Measurements from ENCODE around the gene SDF2L1.
"Not testable (repeated sequence)": the region's sequence is repeated elsewhere in the genome, so short reads cannot be mapped to it uniquely, and the experiment has no call there.

Gene SDF2L1

DNA sequence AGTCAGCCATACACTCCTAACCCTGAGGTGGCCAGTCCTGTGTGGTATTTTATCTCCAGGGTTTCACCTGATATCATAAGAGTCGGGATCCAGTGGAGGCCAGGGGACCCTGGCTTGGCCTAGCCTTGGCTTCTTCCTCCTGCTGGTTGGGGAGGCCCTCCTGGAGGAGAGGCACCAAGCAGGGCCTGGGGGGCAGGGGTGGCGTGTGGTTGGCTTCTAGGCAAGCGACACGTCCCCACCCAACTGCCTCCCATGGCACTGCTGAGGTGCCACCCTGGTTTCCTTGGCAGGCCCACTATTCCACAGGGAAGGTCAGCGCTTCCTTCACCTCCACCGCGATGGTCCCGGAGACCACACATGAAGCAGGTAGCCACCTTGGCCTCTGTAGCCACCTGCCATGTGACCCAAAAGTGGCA lies 44.1 kb downstream of the SDF2L1 start:
- in situ Hi-C loops (cut with MboI; ENCODE audit: low sequenced_read_pairs): no loop called here

DNA sequence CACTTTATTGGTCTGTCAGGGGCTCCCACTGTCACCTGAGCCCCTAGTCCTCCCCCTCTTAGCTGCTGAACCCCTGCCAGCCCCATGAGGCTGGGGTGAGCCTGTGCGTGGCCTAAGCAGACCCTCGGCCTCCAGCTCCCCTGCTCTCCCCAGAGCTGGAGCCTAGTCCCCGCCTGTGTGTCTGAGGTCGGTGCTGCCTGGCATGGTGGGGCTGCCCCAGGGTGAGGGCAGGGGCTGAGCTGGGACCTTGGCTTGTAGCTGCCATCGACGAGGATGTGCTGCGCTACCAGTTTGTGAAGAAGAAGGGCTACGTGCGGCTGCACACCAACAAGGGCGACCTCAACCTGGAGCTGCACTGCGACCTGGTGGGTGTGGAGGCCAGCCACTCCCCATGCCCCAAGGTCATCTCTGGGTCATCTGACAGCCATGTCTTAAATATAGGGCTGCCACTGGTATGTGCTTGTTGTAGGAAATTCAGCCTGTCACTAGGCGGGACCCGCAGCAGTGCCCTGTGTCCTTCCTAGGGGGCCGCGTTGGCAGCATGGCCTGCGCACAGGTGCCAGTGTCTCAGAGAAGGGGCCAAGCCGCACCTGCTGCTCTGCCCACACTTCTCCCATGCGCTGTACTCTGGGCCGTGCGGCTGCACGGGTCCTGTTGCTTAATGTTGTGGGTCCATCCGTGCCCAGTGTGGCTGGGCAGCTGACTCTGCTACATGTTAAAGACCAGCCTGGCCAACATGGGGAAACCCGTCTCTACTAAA lies 44.7 kb downstream of the SDF2L1 start:
- in situ Hi-C loops (cut with MboI; ENCODE audit: low sequenced_read_pairs): no loop called here

DNA sequence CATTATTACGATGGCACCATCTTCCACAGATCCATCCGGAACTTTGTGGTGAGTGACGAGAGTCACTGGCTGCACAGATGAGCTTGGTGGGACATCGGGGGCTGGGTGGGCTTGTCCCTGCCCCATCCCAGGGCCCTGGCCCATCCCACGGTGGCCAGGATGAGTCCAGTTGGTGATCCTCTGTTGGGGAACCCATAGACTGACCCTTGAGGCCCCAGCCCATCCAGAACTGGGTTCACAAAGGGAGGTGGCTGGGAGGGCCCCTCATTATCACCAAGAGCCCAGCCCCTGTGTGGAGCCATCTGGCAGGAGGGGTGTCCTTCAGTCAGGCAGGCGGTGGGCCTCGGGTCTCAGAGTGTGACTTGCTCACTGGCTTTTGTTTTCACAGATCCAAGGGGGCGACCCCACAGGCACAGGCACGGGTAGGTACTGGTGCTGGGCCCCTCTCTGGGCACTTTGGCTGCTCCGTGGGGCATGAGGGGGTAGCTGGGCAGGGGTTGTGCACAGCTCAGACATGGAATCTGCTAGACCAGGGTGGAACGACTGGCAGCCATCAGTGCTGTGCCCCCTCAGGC lies 45.7 kb downstream of the SDF2L1 start:
- in situ Hi-C loops (cut with MboI; ENCODE audit: low sequenced_read_pairs): no loop called here

DNA sequence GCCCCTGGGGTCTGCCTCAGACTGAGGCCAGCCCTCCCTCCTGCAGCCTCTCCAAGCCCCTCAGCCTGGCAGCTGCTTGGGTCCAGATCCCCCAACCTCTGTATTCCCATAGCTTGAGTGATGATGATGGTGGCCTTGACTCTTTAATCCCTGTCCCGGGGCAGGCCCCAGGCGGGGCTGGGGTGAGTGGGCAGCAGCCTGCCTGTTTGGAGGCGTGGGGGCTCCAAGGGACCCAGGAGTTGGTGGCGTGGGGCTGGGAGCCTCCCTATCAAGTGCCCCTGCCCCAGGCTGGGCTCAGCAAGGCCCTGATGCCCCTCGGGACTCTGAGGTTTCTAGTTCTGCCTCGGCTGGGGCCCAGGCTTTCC lies 46.2 kb downstream of the SDF2L1 start:
- in situ Hi-C loops (cut with MboI; ENCODE audit: low sequenced_read_pairs): no loop called here

DNA sequence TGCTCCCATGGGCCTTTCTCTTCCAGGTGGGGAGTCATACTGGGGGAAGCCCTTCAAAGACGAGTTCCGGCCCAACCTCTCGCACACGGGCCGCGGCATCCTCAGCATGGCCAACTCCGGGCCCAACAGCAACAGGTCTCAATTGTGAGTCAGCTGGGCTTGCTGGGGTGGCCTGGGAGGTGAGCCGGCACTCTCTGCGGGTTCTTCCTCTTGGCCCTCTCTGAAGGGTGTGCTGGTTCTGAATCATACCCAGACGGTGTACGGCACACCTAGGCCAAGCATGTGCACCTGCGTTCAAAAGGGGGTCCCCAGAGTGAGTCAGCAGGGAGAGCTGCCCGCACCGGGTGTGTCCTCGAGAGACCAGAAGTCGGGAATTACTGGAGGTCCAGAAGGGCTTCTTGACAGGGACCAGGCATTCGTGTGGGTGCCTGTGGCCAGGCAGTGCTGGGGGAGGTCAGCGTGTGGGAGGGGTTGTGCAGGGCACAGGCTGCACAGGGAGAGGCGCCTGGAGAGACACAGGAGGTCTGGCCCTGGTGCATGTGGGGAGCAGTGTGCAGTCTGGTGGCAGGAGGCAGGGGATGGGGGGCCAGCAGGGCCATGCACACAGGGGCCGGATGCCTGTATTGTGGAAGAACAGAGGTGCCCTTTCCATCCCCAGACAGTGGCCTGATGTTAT lies 46.7 kb downstream of the SDF2L1 start:
- in situ Hi-C loops (cut with MboI; ENCODE audit: low sequenced_read_pairs): no loop called here

DNA sequence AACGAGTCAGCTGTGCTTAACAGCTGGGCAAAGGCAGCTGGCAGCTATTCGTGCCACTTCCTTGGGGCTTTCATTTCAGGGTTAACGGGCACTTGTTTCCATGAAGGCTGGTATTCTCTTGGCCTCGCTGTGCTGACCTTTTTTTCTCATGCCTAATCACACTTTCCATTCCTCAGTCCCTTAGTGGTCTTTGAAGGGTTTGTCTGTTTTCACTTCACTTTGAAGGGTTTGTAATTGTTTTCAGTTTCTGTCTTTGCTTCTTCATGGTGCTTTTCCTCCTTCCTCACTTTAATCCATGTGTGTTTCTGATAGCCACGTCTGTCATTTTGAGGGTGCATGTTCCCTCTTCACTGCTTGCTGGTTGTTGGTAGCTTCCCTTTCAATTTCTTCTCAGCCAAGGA lies 48.3 kb downstream of the SDF2L1 start:
- in situ Hi-C loops (cut with MboI; ENCODE audit: low sequenced_read_pairs): no loop called here

DNA sequence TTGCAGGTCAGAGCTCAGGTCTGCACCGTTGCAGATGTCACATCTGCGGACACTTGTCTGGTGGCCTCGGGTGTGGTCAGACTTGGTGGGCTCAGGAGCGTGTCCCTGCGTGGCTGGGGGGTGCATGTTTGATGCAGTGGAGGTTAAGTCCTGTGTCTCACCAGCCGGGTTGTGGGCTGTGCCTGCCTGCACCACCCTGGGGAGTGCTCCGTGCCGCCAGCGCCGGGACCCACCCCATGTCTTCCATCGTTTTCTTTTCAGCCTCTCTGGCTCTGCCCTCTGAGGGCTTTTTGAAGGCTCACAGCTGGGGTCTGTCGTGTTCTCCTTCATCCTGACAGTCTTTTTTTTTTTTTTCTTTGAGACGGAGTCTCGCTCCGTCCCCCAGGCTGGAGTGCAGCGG lies 49.7 kb downstream of the SDF2L1 start:
- in situ Hi-C loops (cut with MboI; ENCODE audit: low sequenced_read_pairs): no loop called here

DNA sequence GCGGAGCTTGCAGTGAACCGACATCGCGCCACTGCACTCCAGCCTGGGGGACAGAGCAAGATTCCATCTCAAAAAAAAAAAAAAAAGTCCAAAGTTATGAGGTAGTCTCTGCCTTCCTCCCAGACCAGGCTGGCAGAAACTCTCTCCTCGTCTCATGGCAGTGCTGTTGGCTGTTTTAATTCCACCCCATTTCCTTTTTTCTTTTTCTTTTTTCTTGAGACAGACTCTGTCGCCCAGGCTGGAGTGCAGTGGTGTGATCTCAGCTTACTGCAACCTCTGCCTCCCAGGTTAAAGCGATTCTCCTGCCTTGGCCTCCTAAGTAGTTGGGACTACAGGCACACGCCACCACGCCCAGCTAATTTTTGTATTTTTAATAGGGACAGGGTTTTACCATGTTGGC lies 50.8 kb downstream of the SDF2L1 start:
- in situ Hi-C loops (cut with MboI; ENCODE audit: low sequenced_read_pairs): not testable (repeated sequence)

DNA sequence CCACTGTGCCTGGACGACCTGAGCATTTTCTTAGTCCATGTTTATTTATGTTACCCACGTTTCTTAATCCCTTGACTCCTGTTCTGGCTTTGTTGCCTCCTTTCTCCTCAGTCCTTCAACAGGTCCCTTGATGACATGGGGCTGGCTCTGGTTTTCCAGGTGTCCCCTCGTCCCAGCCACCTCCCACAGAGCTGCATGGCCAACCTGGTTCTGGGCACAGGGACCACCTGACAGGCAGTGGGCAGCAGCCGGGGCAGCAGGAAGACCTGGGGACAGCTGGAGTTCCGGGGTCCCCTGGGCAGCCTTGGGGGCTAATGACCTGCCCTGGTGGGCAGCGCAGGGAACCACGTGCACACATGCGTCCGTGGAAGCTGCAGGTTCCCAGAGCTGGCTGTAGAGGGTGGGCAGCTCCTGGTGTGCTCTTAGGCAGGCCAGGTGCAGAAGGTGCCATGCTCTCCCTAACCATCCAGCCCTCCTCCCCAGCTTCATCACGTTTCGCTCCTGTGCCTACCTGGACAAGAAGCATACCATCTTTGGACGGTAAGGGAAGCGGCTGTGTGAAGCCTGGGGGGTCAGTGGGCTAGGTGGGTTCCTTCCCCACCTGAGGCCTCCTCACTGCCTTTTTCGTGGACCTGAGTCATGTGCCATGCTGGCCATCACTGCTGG lies 51.4 kb downstream of the SDF2L1 start:
- in situ Hi-C loops (cut with MboI; ENCODE audit: low sequenced_read_pairs): no loop called here
